ENCODE measurements around the gene SIX5.

Gene SIX5

DNA sequence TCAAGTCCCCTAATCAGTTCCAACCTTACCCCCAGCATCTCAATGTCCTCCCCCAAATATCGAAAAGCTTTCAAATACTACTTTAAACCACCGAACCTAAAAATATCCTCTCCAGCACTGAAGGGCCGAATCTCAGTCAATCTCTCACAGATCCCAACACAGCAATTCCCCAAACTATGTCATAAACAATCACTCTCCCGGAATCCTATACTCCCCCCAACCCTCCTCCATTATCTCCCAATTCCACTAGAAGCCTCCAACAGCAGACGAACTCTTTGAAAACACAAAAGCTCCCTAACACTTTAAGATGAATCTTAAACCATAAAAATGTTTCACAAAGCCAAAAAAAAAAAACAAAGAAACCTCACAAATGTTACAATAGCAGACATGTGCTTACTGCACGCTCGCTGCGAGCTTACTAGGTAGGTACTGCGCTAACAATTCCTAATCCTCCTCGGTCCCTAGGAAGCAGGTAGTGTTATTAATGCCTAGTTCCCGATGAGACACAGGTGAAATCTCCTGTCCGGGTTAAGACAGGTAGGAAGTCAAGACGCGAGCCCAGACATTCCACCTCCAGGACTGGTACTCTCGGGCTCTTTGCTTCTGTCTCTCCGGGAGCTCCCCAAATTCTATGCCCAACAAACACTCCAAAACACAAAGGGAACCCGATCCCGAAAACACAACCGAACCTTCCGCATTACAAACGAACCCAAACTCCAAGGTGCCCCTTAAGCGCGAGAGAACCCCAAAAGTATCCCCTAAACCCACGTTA, 52.5 kb downstream of the SIX5 start:
- TF ChIP-seq FOXP2 (optimal IDR thresholded peaks at IDR 0.05; ENCODE audit: borderline replicate concordance, extremely low read depth, extremely low read length, insufficient read depth) (no peak), POLR2AphosphoS5 (IDR thresholded peaks at IDR 0.05; ENCODE audit: low read depth, low read length) (no peak), TAF1 (IDR thresholded peaks at IDR 0.05; ENCODE audit: borderline replicate concordance, insufficient read depth, low read length) (no peak), SIN3A (IDR thresholded peaks at IDR 0.05; ENCODE audit: borderline replicate concordance, insufficient read depth, low read length) (no peak)
- TF ChIP-seq, protein P1, sequence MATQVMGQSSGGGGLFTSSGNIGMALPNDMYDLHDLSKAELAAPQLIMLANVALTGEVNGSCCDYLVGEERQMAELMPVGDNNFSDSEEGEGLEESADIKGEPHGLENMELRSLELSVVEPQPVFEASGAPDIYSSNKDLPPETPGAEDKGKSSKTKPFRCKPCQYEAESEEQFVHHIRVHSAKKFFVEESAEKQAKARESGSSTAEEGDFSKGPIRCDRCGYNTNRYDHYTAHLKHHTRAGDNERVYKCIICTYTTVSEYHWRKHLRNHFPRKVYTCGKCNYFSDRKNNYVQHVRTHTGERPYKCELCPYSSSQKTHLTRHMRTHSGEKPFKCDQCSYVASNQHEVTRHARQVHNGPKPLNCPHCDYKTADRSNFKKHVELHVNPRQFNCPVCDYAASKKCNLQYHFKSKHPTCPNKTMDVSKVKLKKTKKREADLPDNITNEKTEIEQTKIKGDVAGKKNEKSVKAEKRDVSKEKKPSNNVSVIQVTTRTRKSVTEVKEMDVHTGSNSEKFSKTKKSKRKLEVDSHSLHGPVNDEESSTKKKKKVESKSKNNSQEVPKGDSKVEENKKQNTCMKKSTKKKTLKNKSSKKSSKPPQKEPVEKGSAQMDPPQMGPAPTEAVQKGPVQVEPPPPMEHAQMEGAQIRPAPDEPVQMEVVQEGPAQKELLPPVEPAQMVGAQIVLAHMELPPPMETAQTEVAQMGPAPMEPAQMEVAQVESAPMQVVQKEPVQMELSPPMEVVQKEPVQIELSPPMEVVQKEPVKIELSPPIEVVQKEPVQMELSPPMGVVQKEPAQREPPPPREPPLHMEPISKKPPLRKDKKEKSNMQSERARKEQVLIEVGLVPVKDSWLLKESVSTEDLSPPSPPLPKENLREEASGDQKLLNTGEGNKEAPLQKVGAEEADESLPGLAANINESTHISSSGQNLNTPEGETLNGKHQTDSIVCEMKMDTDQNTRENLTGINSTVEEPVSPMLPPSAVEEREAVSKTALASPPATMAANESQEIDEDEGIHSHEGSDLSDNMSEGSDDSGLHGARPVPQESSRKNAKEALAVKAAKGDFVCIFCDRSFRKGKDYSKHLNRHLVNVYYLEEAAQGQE (IDR thresholded peaks at IDR 0.05; ENCODE audit: insufficient read depth in 1 of 2, low read depth in 2 of 2, low read length in 2 of 2), result no peak

DNA sequence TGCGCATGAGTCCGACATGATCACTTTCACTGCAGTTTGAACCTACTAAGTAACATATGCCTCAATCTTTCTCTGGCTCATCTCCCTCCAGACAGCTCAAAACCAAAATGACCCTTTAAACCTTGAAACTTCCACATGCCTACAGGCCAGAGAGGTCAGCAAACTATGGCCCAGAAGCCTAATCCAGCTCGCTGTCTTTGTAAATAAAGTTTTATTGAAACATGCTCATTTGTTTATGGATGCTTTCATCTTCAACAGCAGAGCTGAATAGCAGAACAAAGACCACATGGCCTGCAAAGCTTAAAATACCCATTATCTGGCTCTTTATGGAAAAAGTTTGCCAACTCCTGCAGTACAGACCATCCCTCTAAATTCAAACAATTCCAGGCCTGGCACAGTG, 53.9 kb downstream of the SIX5 start:
- TF ChIP-seq, protein P1 (IDR thresholded peaks at IDR 0.05; ENCODE audit: insufficient read depth in 1 of 2, low read depth in 2 of 2, low read length in 2 of 2), result no peak
- no peak for TF ChIP-seq TAF1 (IDR thresholded peaks at IDR 0.05; ENCODE audit: borderline replicate concordance, insufficient read depth, low read length)
